HepG2 (cell line): ENCODE data around the gene MNT. TPM values are rescaled to one million over a fixed set of nuclear protein-coding genes. Genes with fewer than 3 reads are reported as not detected.

ENCODE experiments used
- CEBPZ ChIP-seq: IDR thresholded peaks from 2 replicates; pipeline ENCODE4 v1.6.1; 2012; ENCODE audit warnings: low read length, improper control_type of control experiment
- DMAP1 ChIP-seq: IDR thresholded peaks from 2 replicates; pipeline ENCODE4 v1.6.1; 2016
- GMEB1 ChIP-seq: sonication (generic); formaldehyde crosslinking; IDR thresholded peaks from 2 replicates; pipeline ENCODE4 v1.5.1; 2020; ENCODE audit warnings: missing genetic modification reagents, mild to moderate bottlenecking, borderline replicate concordance
- HINFP ChIP-seq: sonication (generic); formaldehyde crosslinking; IDR thresholded peaks from 2 replicates; pipeline ENCODE4 v1.4.0; 2020; ENCODE audit warnings: low read depth, mild to moderate bottlenecking, missing genetic modification reagents
- JUND ChIP-seq: sonication (generic); formaldehyde crosslinking; IDR thresholded peaks from 2 replicates; pipeline ENCODE4 v1.8.0; 2022; ENCODE audit warnings: mild to moderate bottlenecking, missing genetic modification reagents
- KLF11 ChIP-seq: IDR thresholded peaks from 2 replicates; pipeline ENCODE4 v1.6.1; 2016; ENCODE audit warnings: missing compliant biosample characterization
- KMT2B ChIP-seq: IDR thresholded peaks from 2 replicates; pipeline ENCODE4 v1.6.1; 2016; ENCODE audit warnings: missing genetic modification reagents, missing compliant biosample characterization
- PCBP2 ChIP-seq: fragments of 200-400 bp; formaldehyde crosslinking; optimal IDR thresholded peaks from 2 replicates; pipeline ENCODE3; 2018; ENCODE audit warnings: low read length, low read depth; ENCODE audit not compliant: poor library complexity, severe bottlenecking
- RAD21 ChIP-seq: fragments of 450-650 bp; formaldehyde crosslinking; IDR thresholded peaks from 2 replicates; pipeline ENCODE4 v1.5.0; 2020; ENCODE audit warnings: mild to moderate bottlenecking
- REPIN1 ChIP-seq: sonication (generic); formaldehyde crosslinking; IDR thresholded peaks from 2 replicates; pipeline ENCODE4 v1.8.0; 2022; ENCODE audit warnings: missing genetic modification reagents, low read depth, mild to moderate bottlenecking, borderline replicate concordance
- SALL1 ChIP-seq: sonication (generic); formaldehyde crosslinking; IDR thresholded peaks from 2 replicates; pipeline ENCODE4 v1.8.0; 2022; ENCODE audit warnings: mild to moderate bottlenecking, missing genetic modification reagents
- SRSF4 ChIP-seq: fragments of 200-400 bp; formaldehyde crosslinking; IDR thresholded peaks from one replicate; pipeline ENCODE4 v1.6.1; 2018; ENCODE audit warnings: mild to moderate bottlenecking, low read depth, low read length, moderate library complexity; ENCODE audit not compliant: poor library complexity, severe bottlenecking
- ZHX2 ChIP-seq, 2 experiments: sonication (generic) in 1 of 2; formaldehyde crosslinking in 1 of 2; IDR thresholded peaks; 2 replicates each; pipeline versions ENCODE4 v1.6.1 to v1.9.0; 2014 to 2022; ENCODE audit warnings: antibody characterized with exemption in 1 of 2, borderline replicate concordance in 1 of 2, inconsistent platforms in 1 of 2, low read depth in 1 of 2, missing genetic modification reagents in 1 of 2
- ZNF256 ChIP-seq: sonication (generic); formaldehyde crosslinking; conservative IDR thresholded peaks from 2 replicates; pipeline ENCODE4 v1.4.0; 2020; ENCODE audit warnings: missing genetic modification reagents
- ZNF296 ChIP-seq: sonication (generic); formaldehyde crosslinking; conservative IDR thresholded peaks from 2 replicates; pipeline ENCODE4 v1.5.0; 2020; ENCODE audit warnings: mild to moderate bottlenecking, missing genetic modification reagents
- ZNF496 ChIP-seq: sonication (generic); formaldehyde crosslinking; IDR thresholded peaks from 2 replicates; pipeline ENCODE4 v1.8.1; 2023; ENCODE audit warnings: mild to moderate bottlenecking, moderate library complexity, missing genetic modification reagents; ENCODE audit not compliant: insufficient replicate concordance
- ZSCAN22 ChIP-seq: sonication (generic); formaldehyde crosslinking; IDR thresholded peaks from 2 replicates; pipeline ENCODE4 v1.4.0; 2020; ENCODE audit warnings: mild to moderate bottlenecking, missing genetic modification reagents
- polyA plus RNA-seq, 8 experiments: library from polyadenylated mRNA; depleted of rRNA in 3 of 8; stranded (reverse) in 7 of 8; unstranded in 1 of 8; fragments of >200 nt; fragmentation: Illumina TruSeq in 4 of 8; extraction: Trizol in 4 of 8; gene quantifications; 2 replicates each; pipeline versions ENCODE4 v1.2.1 to v1.2.3, GENCODE V29; 2011 to 2016; ENCODE audit warnings: low read depth in 4 of 8, missing spikeins in 1 of 8, mixed read lengths in 1 of 8; ENCODE audit not compliant: insufficient read depth in 1 of 8
- total RNA-seq, 5 experiments: library from RNA; depleted of rRNA; stranded (reverse); fragments of >200 nt; fragmentation: Illumina TruSeq; extraction: Trizol; gene quantifications; 2 replicates each; pipeline ENCODE4 v1.2.3, GENCODE V29; 2016; ENCODE audit warnings: low read depth in 1 of 5

Gene MNT
- total and polyA plus RNA-seq, 2 of the 13 experiments (the other 11 are each of a cell fraction or from before 2014, with no cell fraction given): 2.1 to 3.5 TPM

- no peak for TF ChIP-seq KLF11 (CRISPR knock-in tag)
- no peak for TF ChIP-seq REPIN1 (CRISPR knock-in tag)
- TF ChIP-seq ZSCAN22 (CRISPR knock-in tag): no peak
- TF ChIP-seq KMT2B (CRISPR knock-in tag): no peak
- no peak for TF ChIP-seq GMEB1 (CRISPR knock-in tag)
- TF ChIP-seq HINFP (CRISPR knock-in tag): no peak
- TF ChIP-seq SALL1 (CRISPR knock-in tag): no peak
- TF ChIP-seq ZNF296 (CRISPR knock-in tag): no peak
- peak; percentile 71; the same call in 1 of the 2 replicates for TF ChIP-seq ZHX2 (IDR thresholded peaks at IDR 0.05; ENCODE audit: low read depth)
- no peak for TF ChIP-seq ZHX2 (CRISPR knock-in tag; IDR thresholded peaks at IDR 0.05; ENCODE audit: borderline replicate concordance)
- TF ChIP-seq DMAP1: no peak; the same call in 1 of the 2 replicates
- TF ChIP-seq SRSF4: no peak
- no peak for TF ChIP-seq CEBPZ
- TF ChIP-seq ZNF256: no peak
- no peak for TF ChIP-seq JUND (CRISPR knock-in tag)
- no peak for TF ChIP-seq ZNF496 (CRISPR knock-in tag)
- TF ChIP-seq RAD21: no peak
- no peak for TF ChIP-seq PCBP2
Observed at GRCh38 chr17:2400877-2401425, at the start of gene MNT (continued).
